SK-N-SH (cell line): Measurements from ENCODE around the gene FOXP1. TPM values are rescaled to one million over a fixed set of nuclear protein-coding genes. Genes with fewer than 3 reads are reported as not detected.

Source experiments
- CTCF ChIA-PET: fragments of 300-600, 350-600 bp; formaldehyde crosslinking; extraction: SDS; loops from one replicate; lab custom pipeline; 2021; lab: Yijun Ruan, JAX
- POLR2A ChIA-PET: fragments of 350-600 bp; sonication (Branson Sonifier 250); formaldehyde crosslinking; extraction: SDS; loops from one replicate; lab custom pipeline; 2020; ENCODE audit warnings: antibody characterized with exemption, inconsistent platforms; lab: Yijun Ruan, JAX
- DNase-seq: peaks from one replicate; pipeline ENCODE4 v3.0.0; 2012
- H2AFZ ChIP-seq: fragments of 200-600 bp; sonication (generic); 2 replicates; pipeline ENCODE4 v1.8.1; 2016; ENCODE audit warnings: antibody characterized with exemption, mild to moderate bottlenecking, low read depth
- H3F3A ChIP-seq: fragments of 200-600 bp; sonication (generic); replicated peaks from 2 replicates; pipeline ENCODE3; 2016; ENCODE audit warnings: antibody characterized with exemption, mild to moderate bottlenecking; ENCODE audit not compliant: insufficient read depth
- H3K27ac ChIP-seq, 2 experiments: fragments of 200-500 bp in 1 of 2; fragments of 200-600 bp in 1 of 2; sonication (Bioruptor generic) in 1 of 2; sonication (generic), shearing (Covaris generic) in 1 of 2; 2 replicates each; pipeline versions ENCODE4 v1.5.1 to v1.6.1; 2014 to 2016; ENCODE audit warnings: low read depth in 2 of 2, inconsistent platforms in 1 of 2, low read length in 1 of 2, mild to moderate bottlenecking in 1 of 2, mixed read lengths in 1 of 2
- H3K27me3 ChIP-seq: fragments of 200-600 bp; sonication (generic), shearing (Covaris generic); 2 replicates; pipeline ENCODE4 v1.6.1; 2016; ENCODE audit warnings: mixed run types; ENCODE audit not compliant: insufficient read depth
- H3K36me3 ChIP-seq, 2 experiments: fragments of 200-500 bp in 1 of 2; fragments of 200-600 bp in 1 of 2; sonication (Bioruptor generic) in 1 of 2; sonication (generic) in 1 of 2; replicated peaks in 1 of 2; 2 replicates each; pipeline versions ENCODE3 to v1.5.1; 2014 to 2016; ENCODE audit warnings: low read length in 1 of 2, mild to moderate bottlenecking in 1 of 2; ENCODE audit not compliant: insufficient read depth in 2 of 2, control insufficient read depth in 1 of 2
- H3K4me1 ChIP-seq, 2 experiments: fragments of 200-500 bp in 1 of 2; fragments of 200-600 bp in 1 of 2; sonication (Bioruptor generic) in 1 of 2; sonication (generic), shearing (Covaris generic) in 1 of 2; 2 replicates each; pipeline versions ENCODE4 v1.5.1 to v1.6.1; 2014 to 2016; ENCODE audit warnings: low read depth in 1 of 2, low read length in 1 of 2, mixed run types in 1 of 2; ENCODE audit not compliant: insufficient read depth in 2 of 2, control insufficient read depth in 1 of 2
- H3K4me2 ChIP-seq: fragments of 200-600 bp; sonication (generic), shearing (Covaris generic); 2 replicates; pipeline ENCODE4 v1.6.1; 2017; ENCODE audit warnings: mixed run types
- H3K4me3 ChIP-seq, 2 experiments: fragments of 200-500 bp in 1 of 2; fragments of 200-600 bp in 1 of 2; sonication (Bioruptor generic) in 1 of 2; sonication (generic), shearing (Covaris generic) in 1 of 2; 2 replicates each; pipeline versions ENCODE4 v1.5.1 to v1.8.1; 2014 to 2016; ENCODE audit warnings: low read depth in 2 of 2, inconsistent platforms in 1 of 2, low read length in 1 of 2, mild to moderate bottlenecking in 1 of 2, mixed read lengths in 1 of 2, moderate library complexity in 1 of 2
- H3K79me2 ChIP-seq: fragments of 200-600 bp; sonication (generic); 2 replicates; pipeline ENCODE4 v1.8.1; 2017; ENCODE audit warnings: mild to moderate bottlenecking; ENCODE audit not compliant: insufficient read depth
- H3K9ac ChIP-seq: fragments of 200-600 bp; sonication (generic); 2 replicates; pipeline ENCODE4 v1.6.1; 2017; ENCODE audit warnings: mixed run types
- H3K9me2 ChIP-seq: fragments of 200-600 bp; sonication (generic); 2 replicates; pipeline ENCODE4 v1.6.1; 2017; ENCODE audit warnings: mixed run types
- H3K9me3 ChIP-seq: fragments of 200-600 bp; sonication (generic); 2 replicates; pipeline ENCODE4 v1.6.1; 2017; ENCODE audit warnings: mixed run types, mild to moderate bottlenecking, moderate library complexity
- H4K20me1 ChIP-seq: fragments of 200-600 bp; sonication (generic); 2 replicates; pipeline ENCODE4 v1.6.1; 2017; ENCODE audit warnings: mild to moderate bottlenecking, mixed run types; ENCODE audit not compliant: insufficient read depth
- CHD2 ChIP-seq: fragments of 150-350 bp; IDR thresholded peaks from 2 replicates; pipeline ENCODE4 v1.6.1; 2018; ENCODE audit warnings: low read length; ENCODE audit not compliant: partially characterized antibody
- ELF1 ChIP-seq: IDR thresholded peaks from 2 replicates; pipeline ENCODE4 v1.4.0; 2012
- FOSL2 ChIP-seq: IDR thresholded peaks from 2 replicates; pipeline ENCODE4 v1.4.0; 2012; ENCODE audit warnings: low read depth, mild to moderate bottlenecking, moderate library complexity, borderline replicate concordance
- FOXM1 ChIP-seq: IDR thresholded peaks from 2 replicates; pipeline ENCODE4 v1.4.0; 2012; ENCODE audit warnings: low read depth, mild to moderate bottlenecking
- RCOR1 ChIP-seq: fragments of 150-350 bp; IDR thresholded peaks from 2 replicates; pipeline ENCODE4 v1.6.1; 2017; ENCODE audit warnings: antibody characterized with exemption, low read length
- TAF1 ChIP-seq: IDR thresholded peaks from 2 replicates; pipeline ENCODE4 v1.6.1; 2012; ENCODE audit warnings: low read depth, mild to moderate bottlenecking, low read length, moderate library complexity, borderline replicate concordance
- USF2 ChIP-seq: fragments of 150-350 bp; IDR thresholded peaks from 2 replicates; pipeline ENCODE4 v1.6.1; 2017; ENCODE audit warnings: antibody characterized with exemption, low read length, low read depth, borderline replicate concordance
- YY1 ChIP-seq: IDR thresholded peaks from 2 replicates; pipeline ENCODE4 v1.4.0; 2012; ENCODE audit warnings: low read depth, mild to moderate bottlenecking
- WGBS: methylation state at CpG from one replicate; pipeline ENCODE4 v1.1.6; 2017; ENCODE audit warnings: low lambda C conversion rate; 5-methylcytosine and 5-hydroxymethylcytosine counted together
- polyA plus RNA-seq, 3 experiments: library from polyadenylated mRNA; depleted of rRNA; stranded (reverse); fragments of >200 nt; gene quantifications; 2 replicates each; pipeline ENCODE4 v1.2.3, GENCODE V29; 2012
- TF ChIP-seq, protein P1 (sequence below): IDR thresholded peaks from 2 replicates; pipeline ENCODE4 v1.4.0; 2012; ENCODE audit warnings: low read depth, borderline replicate concordance

FOXP1 gene
- polyA plus RNA-seq, 1 of the 3 experiments (the other 2 are of a cell fraction), result 8.8 TPM

DNA sequence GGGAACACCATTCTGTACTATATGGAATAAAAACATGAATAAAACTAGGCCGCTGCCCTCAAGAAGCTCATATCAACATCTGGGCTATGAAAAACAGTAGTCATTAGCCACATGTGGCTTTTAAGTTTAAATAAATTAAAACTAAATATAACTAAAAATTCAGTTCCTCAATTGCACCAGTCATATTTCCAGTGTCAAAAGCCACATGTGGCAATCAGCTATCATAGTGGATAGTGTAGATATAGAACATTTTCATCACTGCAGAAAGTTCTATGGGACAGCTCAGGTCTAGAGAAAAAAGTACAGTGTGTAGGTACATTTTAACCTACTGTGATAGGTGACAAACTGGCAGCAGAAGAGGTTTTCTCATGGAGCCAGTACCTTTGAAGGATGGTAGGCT is 261.4 kb downstream of the FOXP1 start:
- WGBS, result 90% methylated on average over 1 of the region's 1 CpG
- ChIA-PET POLR2A (interaction anchor here (0.6 kb wide), 1 partner anchor 261 kb away, joined by 3 read pairs; no protein-coding TSS in a partner anchor), CTCF (no interaction called here)
- no peaks in the 10 kb centered on the region for H3K27me3 ChIP-seq
- no peak overlapping the region for H3K4me2 ChIP-seq
- H3K36me3 ChIP-seq, result no peaks in the 10 kb centered on the region
- DNase-seq, result no peak
- peaks cover 76% of the 10 kb centered on the region for H3K79me2 ChIP-seq
- no peak overlapping the region for H3K9ac ChIP-seq
- H3K4me3 ChIP-seq, result no peak overlapping the region
- H4K20me1 ChIP-seq, result no peaks in the 10 kb centered on the region
- no peaks in the 10 kb centered on the region for H3K9me3 ChIP-seq
- H2AFZ ChIP-seq, result no peak overlapping the region
- TF ChIP-seq YY1 (no peak), TAF1 (no peak)
- peaks cover 4 to 5% of the 10 kb centered on the region in 2 experiments; a peak in 2 of 4 replicates for H3K4me1 ChIP-seq
- H3F3A ChIP-seq, result peaks cover 7% of the 10 kb centered on the region
- H3K9me2 ChIP-seq, result no peaks in the 10 kb centered on the region
- H3K27ac ChIP-seq, result no peak overlapping the region

DNA sequence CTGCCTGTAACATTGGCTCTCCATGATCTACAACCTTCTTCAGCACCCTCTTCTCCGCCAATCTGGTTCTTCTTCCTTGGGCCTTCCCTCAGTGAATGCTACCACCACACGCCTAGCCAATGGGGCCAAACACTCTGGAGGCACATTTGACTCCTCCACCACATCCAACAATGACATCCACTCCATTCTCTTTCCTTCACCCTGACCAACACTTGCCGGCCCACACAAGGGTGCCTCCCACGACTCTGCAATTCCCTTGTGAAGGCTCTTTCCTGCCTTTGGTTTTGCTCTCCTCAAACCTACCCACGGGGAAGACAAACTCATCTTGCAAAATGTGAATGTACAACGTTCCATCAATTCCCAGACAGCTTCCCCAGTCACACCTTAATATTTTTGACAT is 263.8 kb downstream of the FOXP1 start:
- H4K20me1 ChIP-seq, result no peaks in the 10 kb centered on the region
- 95% methylated on average over 6 of the region's 6 CpGs for WGBS
- H3K79me2 ChIP-seq, result peaks cover 71% of the 10 kb centered on the region
- no peak overlapping the region for H3K9ac ChIP-seq
- no peak overlapping the region for H3K4me2 ChIP-seq
- no peaks in the 10 kb centered on the region for H3K9me2 ChIP-seq
- no peaks in the 10 kb centered on the region for H3K36me3 ChIP-seq
- H3K9me3 ChIP-seq, result no peaks in the 10 kb centered on the region
- H3K4me3 ChIP-seq, result no peak overlapping the region
- H3K27me3 ChIP-seq, result no peaks in the 10 kb centered on the region
- H3K27ac ChIP-seq, result no peak overlapping the region
- H2AFZ ChIP-seq, result no peak overlapping the region
- H3F3A ChIP-seq, result peaks cover 7% of the 10 kb centered on the region
- no peak for DNase-seq
- CTCF ChIA-PET, result no interaction called here
- TF ChIP-seq USF2, result no peak
- TF ChIP-seq, protein P1, sequence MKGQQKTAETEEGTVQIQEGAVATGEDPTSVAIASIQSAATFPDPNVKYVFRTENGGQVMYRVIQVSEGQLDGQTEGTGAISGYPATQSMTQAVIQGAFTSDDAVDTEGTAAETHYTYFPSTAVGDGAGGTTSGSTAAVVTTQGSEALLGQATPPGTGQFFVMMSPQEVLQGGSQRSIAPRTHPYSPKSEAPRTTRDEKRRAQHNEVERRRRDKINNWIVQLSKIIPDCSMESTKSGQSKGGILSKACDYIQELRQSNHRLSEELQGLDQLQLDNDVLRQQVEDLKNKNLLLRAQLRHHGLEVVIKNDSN, result no peak
- TF ChIP-seq ELF1, result no peak
- TF ChIP-seq RCOR1, result no peak
- TF ChIP-seq, all 33 proteins: peak for 0
- POLR2A ChIA-PET, result no interaction called here
- peaks cover 5% of the 10 kb centered on the region in 2 experiments; a peak in 2 of 4 replicates for H3K4me1 ChIP-seq

- TF ChIP-seq CHD2 (no peak), USF2 (no peak), FOXM1 (no peak), FOSL2 (no peak)
- 78% methylated on average over 3 of the region's 3 CpGs for WGBS
- H2AFZ ChIP-seq, result no peak overlapping the region
- H3F3A ChIP-seq, result peaks cover 7% of the 10 kb centered on the region
- no peak overlapping the region; a peak in 1 of 4 replicates for H3K27ac ChIP-seq
- H3K4me2 ChIP-seq, result no peak overlapping the region
- H4K20me1 ChIP-seq, result no peaks in the 10 kb centered on the region
- CTCF ChIA-PET, result no interaction called here
- H3K36me3 ChIP-seq, result no peaks in the 10 kb centered on the region
- DNase-seq, result no peak
- H3K9me3 ChIP-seq, result no peaks in the 10 kb centered on the region
- peaks cover 73% of the 10 kb centered on the region for H3K79me2 ChIP-seq
- H3K4me3 ChIP-seq, result no peak overlapping the region
- H3K9ac ChIP-seq, result no peak overlapping the region
- peaks cover 5% of the 10 kb centered on the region in 2 experiments; a peak in 2 of 4 replicates for H3K4me1 ChIP-seq
- no peaks in the 10 kb centered on the region for H3K9me2 ChIP-seq
- POLR2A ChIA-PET, result no interaction called here
- no peaks in the 10 kb centered on the region for H3K27me3 ChIP-seq
Measured at GRCh38 chr3:71318458-71318827, 265.1 kb downstream of the FOXP1 start.
